Type B pancreatic cell (in vitro differentiated cells): Measurements from ENCODE around the gene DCN. TPM values are rescaled to one million over a fixed set of nuclear protein-coding genes. Genes with fewer than 3 reads are reported as not detected.

ENCODE experiments used
- DNase-seq: peaks from one replicate; pipeline ENCODE4 v3.0.0; 2021; ENCODE audit warnings: mixed read lengths; ENCODE audit not compliant: unreplicated experiment; ENCODE audit errors: extremely low spot score
- H3K27ac Mint-ChIP-seq: 2 replicates; pipeline ENCODE4 v1.8.0; 2021; ENCODE audit warnings: mild to moderate bottlenecking, mixed read lengths
- H3K27me3 Mint-ChIP-seq: 2 replicates; pipeline ENCODE4 v1.8.0; 2021; ENCODE audit warnings: mixed read lengths
- H3K36me3 Mint-ChIP-seq: 2 replicates; pipeline ENCODE4 v1.8.0; 2021; ENCODE audit warnings: mixed read lengths
- H3K4me1 Mint-ChIP-seq: one replicate; pipeline ENCODE4 v1.8.0; 2021; ENCODE audit warnings: mixed read lengths; ENCODE audit not compliant: unreplicated experiment
- H3K4me3 Mint-ChIP-seq: 2 replicates; pipeline ENCODE4 v1.8.0; 2021; ENCODE audit warnings: mild to moderate bottlenecking, mixed read lengths
- H3K9me3 Mint-ChIP-seq: 2 replicates; pipeline ENCODE4 v1.8.0; 2021; ENCODE audit warnings: mixed read lengths
- CTCF ChIP-seq: fragments of 200-600 bp; sonication (generic); conservative IDR thresholded peaks from 2 replicates; pipeline ENCODE4 v1.5.0; 2021; ENCODE audit warnings: antibody characterized with exemption, mild to moderate bottlenecking
- long read RNA-seq: library from polyadenylated mRNA; unstranded; transcript quantifications from one replicate; pipeline ENCODE4 v2.0.0, GENCODE V29; 2020
- total RNA-seq: library from RNA; stranded (reverse); gene quantifications from 2 replicates; pipeline ENCODE4 v1.2.1, GENCODE V29; 2021; ENCODE audit warnings: low replicate concordance

Gene DCN
- total RNA-seq = 75.1 and 167 TPM in 2 replicates
- long read RNA-seq, full-length matches to known transcripts = 288 of 307 reads
- long read RNA-seq, partial matches to known transcripts = 10 of 307 reads
- long read RNA-seq, other reads (novel, unspliced or antisense) = 9 of 307 reads

- Mint-ChIP-seq H3K9me3 (no peaks in the 10 kb centered on the region), H3K36me3 (no peaks in the 10 kb centered on the region), H3K4me1 (peaks cover 13% of the 10 kb centered on the region), H3K27me3 (no peaks in the 10 kb centered on the region), H3K27ac (peak within 1 kb of the TSS; percentile 27), H3K4me3 (peak within 1 kb of the TSS; percentile 42)
- no peak for DNase-seq
- TF ChIP-seq CTCF = no peak
These were observed at the start of gene DCN for GRCh38 chr12:91182636-91183455. DCN (minus strand) TSS chr12:91182817; CDS start chr12:91178552, 4,265 bp downstream.

GRCh38 chr12:91230841-91231240 lies 48.2 kb upstream of the DCN start:
- Mint-ChIP-seq H3K36me3 (no peaks in the 10 kb centered on the region), H3K9me3 (no peaks in the 10 kb centered on the region), H3K27ac (no peak overlapping the region), H3K4me1 (peaks cover 4% of the 10 kb centered on the region), H3K27me3 (no peaks in the 10 kb centered on the region), H3K4me3 (no peak overlapping the region)
- no peak for TF ChIP-seq CTCF
- DNase-seq = no peak

GRCh38 chr12:91226951-91227350 lies 44.3 kb upstream of the DCN start:
- no peak overlapping the region for H3K4me3 Mint-ChIP-seq
- no peak for TF ChIP-seq CTCF

GRCh38 chr12:91225316-91225715 lies 42.7 kb upstream of the DCN start:
- Mint-ChIP-seq H3K27me3 (no peaks in the 10 kb centered on the region), H3K9me3 (no peaks in the 10 kb centered on the region), H3K4me1 (peaks cover 2% of the 10 kb centered on the region), H3K4me3 (no peak overlapping the region), H3K27ac (no peak overlapping the region), H3K36me3 (no peaks in the 10 kb centered on the region)
- TF ChIP-seq CTCF = no peak
- DNase-seq = no peak

More at GRCh38 chr12:91226951-91227350, 44.3 kb upstream of the DCN start:
- H3K9me3 Mint-ChIP-seq = no peaks in the 10 kb centered on the region
- no peaks in the 10 kb centered on the region for H3K27me3 Mint-ChIP-seq
- H3K36me3 Mint-ChIP-seq = no peaks in the 10 kb centered on the region
- H3K27ac Mint-ChIP-seq = no peak overlapping the region
- no peak for DNase-seq
- peaks cover 4% of the 10 kb centered on the region for H3K4me1 Mint-ChIP-seq

- Mint-ChIP-seq H3K27ac (no peak overlapping the region), H3K27me3 (no peaks in the 10 kb centered on the region), H3K9me3 (no peaks in the 10 kb centered on the region), H3K36me3 (no peaks in the 10 kb centered on the region), H3K4me3 (no peak overlapping the region), H3K4me1 (no peaks in the 10 kb centered on the region)
- DNase-seq = no peak
- TF ChIP-seq CTCF = no peak
These were observed 41.8 kb upstream of the DCN start for GRCh38 chr12:91224401-91224800.
